GM12878 (cell line): ENCODE data around the gene RAP2B.

ENCODE experiments used
- CHD4 ChIP-seq: fragments of 200-600 bp; sonication (generic); IDR thresholded peaks from 2 replicates; pipeline ENCODE4 v1.6.1; 2016; ENCODE audit warnings: mild to moderate bottlenecking
- GATAD2B ChIP-seq: fragments of 450-650 bp; conservative IDR thresholded peaks from 2 replicates; pipeline ENCODE4 v1.6.1; 2017; ENCODE audit warnings: low read depth, mild to moderate bottlenecking, moderate library complexity
- NFIC ChIP-seq: IDR thresholded peaks from 2 replicates; pipeline ENCODE4 v1.6.1; 2012; ENCODE audit warnings: low read depth, mild to moderate bottlenecking, inconsistent platforms, low read length, moderate library complexity
- POLR2A ChIP-seq: IDR thresholded peaks from 2 replicates; pipeline ENCODE4 v1.6.1; 2011; ENCODE audit warnings: low read depth, mild to moderate bottlenecking, low read length
- SRF ChIP-seq, 2 experiments: IDR thresholded peaks; 2 replicates each; pipeline ENCODE4 v1.6.1; 2011; ENCODE audit warnings: low read depth in 2 of 2, low read length in 2 of 2, mild to moderate bottlenecking in 1 of 2, moderate library complexity in 1 of 2
- TARDBP ChIP-seq: IDR thresholded peaks from 2 replicates; pipeline ENCODE4 v1.6.1; 2016; ENCODE audit warnings: borderline replicate concordance
- TF ChIP-seq, protein P1 (sequence below), 3 experiments: IDR thresholded peaks in 2 of 3; conservative IDR thresholded peaks in 1 of 3; 2 replicates each; pipeline ENCODE4 v1.5.1; 2011; ENCODE audit warnings: low read depth in 3 of 3, low read length in 3 of 3, mild to moderate bottlenecking in 3 of 3, control low read depth in 2 of 3, moderate library complexity in 2 of 3, inconsistent platforms in 1 of 3, mixed read lengths in 1 of 3; ENCODE audit not compliant: control insufficient read depth in 2 of 3, insufficient read depth in 1 of 3; ENCODE audit errors: extremely low read depth in 1 of 3
- TF ChIP-seq, protein P2 (sequence below): fragments of 450-650 bp; IDR thresholded peaks from 2 replicates; pipeline ENCODE4 v1.6.1; 2018; ENCODE audit warnings: borderline replicate concordance, mild to moderate bottlenecking; ENCODE audit not compliant: partially characterized antibody
- TF ChIP-seq, protein P3 (sequence below): fragments of 450-650 bp; IDR thresholded peaks from 2 replicates; pipeline ENCODE4 v1.6.1; 2014; ENCODE audit warnings: mild to moderate bottlenecking

DNA sequence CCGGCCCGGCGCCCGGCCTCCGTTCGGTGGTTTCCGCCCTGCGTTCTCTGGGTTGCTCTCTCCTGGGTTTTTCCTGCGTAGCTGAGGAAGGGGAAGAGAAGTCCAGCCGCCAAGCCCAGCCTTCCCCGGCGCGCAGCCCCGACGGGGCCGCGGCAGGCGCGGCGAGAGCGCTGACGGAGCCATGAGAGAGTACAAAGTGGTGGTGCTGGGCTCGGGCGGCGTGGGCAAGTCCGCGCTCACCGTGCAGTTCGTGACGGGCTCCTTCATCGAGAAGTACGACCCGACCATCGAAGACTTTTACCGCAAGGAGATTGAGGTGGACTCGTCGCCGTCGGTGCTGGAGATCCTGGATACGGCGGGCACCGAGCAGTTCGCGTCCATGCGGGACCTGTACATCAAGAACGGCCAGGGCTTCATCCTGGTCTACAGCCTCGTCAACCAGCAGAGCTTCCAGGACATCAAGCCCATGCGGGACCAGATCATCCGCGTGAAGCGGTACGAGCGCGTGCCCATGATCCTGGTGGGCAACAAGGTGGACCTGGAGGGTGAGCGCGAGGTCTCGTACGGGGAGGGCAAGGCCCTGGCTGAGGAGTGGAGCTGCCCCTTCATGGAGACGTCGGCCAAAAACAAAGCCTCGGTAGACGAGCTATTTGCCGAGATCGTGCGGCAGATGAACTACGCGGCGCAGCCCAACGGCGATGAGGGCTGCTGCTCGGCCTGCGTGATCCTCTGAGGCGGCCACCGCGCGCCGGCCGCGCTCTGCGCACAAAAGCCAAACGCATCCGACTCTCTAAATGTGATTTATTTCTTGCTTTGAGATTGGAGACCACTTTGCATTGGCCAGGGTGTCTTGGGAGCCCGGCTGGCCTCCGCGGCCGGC lies 727 bp downstream of the RAP2B start:
- TF ChIP-seq, protein P1, sequence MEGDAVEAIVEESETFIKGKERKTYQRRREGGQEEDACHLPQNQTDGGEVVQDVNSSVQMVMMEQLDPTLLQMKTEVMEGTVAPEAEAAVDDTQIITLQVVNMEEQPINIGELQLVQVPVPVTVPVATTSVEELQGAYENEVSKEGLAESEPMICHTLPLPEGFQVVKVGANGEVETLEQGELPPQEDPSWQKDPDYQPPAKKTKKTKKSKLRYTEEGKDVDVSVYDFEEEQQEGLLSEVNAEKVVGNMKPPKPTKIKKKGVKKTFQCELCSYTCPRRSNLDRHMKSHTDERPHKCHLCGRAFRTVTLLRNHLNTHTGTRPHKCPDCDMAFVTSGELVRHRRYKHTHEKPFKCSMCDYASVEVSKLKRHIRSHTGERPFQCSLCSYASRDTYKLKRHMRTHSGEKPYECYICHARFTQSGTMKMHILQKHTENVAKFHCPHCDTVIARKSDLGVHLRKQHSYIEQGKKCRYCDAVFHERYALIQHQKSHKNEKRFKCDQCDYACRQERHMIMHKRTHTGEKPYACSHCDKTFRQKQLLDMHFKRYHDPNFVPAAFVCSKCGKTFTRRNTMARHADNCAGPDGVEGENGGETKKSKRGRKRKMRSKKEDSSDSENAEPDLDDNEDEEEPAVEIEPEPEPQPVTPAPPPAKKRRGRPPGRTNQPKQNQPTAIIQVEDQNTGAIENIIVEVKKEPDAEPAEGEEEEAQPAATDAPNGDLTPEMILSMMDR (IDR thresholded peaks at IDR 0.05 in 2 of 3, conservative IDR thresholded peaks at IDR 0.05 in 1 of 3; ENCODE audit: control insufficient read depth in 2 of 3, extremely low read depth in 1 of 3, insufficient read depth in 1 of 3, low read depth in 3 of 3, low read length in 3 of 3) = no peak
- TF ChIP-seq NFIC (no peak), GATAD2B (no peak; the same call in none of the 2 replicates), POLR2A (no peak), CHD4 (no peak), TARDBP (no peak), SRF (IDR thresholded peaks at IDR 0.05; ENCODE audit: low read depth in 2 of 2, low read length in 2 of 2) (no peak)
- TF ChIP-seq, protein P2, sequence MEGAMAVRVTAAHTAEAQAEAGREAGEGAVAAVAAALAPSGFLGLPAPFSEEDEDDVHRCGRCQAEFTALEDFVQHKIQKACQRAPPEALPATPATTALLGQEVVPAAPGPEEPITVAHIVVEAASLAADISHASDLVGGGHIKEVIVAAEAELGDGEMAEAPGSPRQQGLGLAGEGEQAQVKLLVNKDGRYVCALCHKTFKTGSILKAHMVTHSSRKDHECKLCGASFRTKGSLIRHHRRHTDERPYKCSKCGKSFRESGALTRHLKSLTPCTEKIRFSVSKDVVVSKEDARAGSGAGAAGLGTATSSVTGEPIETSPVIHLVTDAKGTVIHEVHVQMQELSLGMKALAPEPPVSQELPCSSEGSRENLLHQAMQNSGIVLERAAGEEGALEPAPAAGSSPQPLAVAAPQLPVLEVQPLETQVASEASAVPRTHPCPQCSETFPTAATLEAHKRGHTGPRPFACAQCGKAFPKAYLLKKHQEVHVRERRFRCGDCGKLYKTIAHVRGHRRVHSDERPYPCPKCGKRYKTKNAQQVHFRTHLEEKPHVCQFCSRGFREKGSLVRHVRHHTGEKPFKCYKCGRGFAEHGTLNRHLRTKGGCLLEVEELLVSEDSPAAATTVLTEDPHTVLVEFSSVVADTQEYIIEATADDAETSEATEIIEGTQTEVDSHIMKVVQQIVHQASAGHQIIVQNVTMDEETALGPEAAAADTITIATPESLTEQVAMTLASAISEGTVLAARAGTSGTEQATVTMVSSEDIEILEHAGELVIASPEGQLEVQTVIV = no peak
- TF ChIP-seq, protein P3, sequence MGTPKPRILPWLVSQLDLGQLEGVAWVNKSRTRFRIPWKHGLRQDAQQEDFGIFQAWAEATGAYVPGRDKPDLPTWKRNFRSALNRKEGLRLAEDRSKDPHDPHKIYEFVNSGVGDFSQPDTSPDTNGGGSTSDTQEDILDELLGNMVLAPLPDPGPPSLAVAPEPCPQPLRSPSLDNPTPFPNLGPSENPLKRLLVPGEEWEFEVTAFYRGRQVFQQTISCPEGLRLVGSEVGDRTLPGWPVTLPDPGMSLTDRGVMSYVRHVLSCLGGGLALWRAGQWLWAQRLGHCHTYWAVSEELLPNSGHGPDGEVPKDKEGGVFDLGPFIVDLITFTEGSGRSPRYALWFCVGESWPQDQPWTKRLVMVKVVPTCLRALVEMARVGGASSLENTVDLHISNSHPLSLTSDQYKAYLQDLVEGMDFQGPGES = no peak
